GM21528 (cell line): Measurements from ENCODE around the gene FMN2.
"Not testable (repeated sequence)": the region's sequence is repeated elsewhere in the genome, so short reads cannot be mapped to it uniquely, and the experiment has no call there.

Experiments used
- ATAC-seq: cut with Tn5 transposase; IDR thresholded peaks from one replicate; pipeline ENCODE4 v1.9.1; 2021; ENCODE audit warnings: mild to moderate bottlenecking, moderate library complexity; ENCODE audit not compliant: unreplicated experiment, low FRiP score

FMN2 gene

DNA sequence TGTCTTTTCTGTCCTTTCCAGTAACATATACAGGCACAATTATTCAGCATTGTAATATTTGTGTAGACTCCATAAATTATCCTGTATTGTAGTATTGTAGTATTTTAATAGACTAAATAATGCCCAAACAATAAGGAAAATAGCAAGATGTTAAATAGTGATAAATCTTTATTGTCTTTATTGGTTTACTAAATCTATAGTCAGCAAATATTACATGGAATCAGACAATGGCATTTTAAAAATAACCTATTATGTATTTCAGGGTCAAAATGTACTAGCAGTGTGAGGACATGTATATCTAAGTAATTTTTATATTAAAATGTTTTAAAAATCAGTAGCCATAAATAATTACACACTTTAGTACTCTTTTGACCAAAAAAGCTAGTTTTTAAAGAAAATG is 317.9 kb downstream of the FMN2 start:
- ATAC-seq: no peak

DNA sequence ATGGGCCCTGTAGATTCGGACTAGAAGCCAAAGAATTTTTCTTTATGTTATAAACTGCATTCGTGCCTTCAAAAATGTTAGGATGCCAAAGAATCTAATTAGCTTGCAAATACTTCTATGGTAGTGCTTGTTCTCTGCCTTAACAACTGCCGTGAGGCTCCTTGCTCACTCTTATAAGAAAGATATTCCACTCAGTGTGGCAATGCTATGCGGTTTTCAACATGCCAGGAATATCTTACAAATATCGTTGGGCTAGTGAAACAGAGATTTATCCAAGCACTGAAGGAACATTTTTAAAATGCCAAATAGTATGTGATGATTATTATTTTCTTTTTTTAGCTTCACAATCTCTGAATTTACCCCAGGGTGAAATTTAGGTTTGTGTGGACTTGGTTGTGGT is 322.0 kb downstream of the FMN2 start:
- ATAC-seq: no peak

DNA sequence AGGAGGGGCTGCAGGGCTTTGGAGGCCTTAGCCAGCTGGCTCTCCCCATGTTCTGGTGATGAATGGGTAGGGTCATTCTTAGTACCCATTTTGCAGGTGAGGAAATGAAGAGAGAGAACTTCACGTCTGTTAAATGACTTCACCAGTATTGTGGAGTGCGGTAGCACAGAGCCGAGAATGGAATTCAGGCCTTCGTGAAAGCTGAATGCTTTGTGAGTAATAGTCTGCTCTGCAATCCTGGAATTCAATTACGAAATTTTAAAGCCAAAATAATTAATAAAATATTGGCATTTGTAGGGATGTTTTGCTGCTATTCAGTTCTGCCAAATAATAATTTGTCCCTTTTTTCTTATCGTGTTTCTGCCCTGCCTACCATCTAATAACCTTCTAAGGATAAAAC is 322.6 kb downstream of the FMN2 start:
- ATAC-seq: no peak

DNA sequence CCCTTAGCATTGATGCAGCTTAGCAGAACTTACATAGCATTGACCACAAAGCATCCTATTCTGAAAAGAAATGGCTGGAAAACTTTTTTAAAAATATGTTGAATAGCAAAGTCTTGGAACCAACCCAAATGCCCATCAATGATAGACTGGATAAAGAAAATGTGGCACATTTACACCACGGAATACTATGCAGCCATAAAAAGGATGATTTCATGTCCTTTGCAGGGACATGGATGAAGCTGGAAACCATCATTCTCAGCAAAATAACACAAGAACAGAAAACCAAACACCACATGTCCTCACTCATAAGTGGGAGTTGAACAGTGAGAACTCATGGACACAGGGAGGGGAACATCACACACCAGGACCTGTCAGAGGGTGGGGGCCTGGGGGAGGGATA is 323.3 kb downstream of the FMN2 start:
- ATAC-seq: not testable (repeated sequence)

DNA sequence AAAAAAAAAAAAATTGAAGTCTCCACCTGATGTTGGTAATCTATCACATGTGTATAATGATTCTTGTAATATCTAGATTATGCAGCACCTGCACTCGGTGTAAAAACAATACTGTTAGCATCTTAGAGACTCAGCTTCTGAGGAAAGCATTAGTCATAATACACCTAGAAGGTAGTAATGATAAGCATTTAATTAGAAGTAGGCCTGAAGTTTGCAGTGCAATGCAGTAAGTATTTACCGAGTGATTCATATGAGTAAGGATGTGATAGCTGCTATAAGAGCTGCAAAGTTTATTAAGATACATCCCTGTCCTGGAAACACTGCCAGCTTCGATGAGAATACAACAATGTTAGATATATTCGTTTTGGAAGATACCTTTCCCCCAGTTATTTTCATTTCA is 323.8 kb downstream of the FMN2 start:
- no peak for ATAC-seq

DNA sequence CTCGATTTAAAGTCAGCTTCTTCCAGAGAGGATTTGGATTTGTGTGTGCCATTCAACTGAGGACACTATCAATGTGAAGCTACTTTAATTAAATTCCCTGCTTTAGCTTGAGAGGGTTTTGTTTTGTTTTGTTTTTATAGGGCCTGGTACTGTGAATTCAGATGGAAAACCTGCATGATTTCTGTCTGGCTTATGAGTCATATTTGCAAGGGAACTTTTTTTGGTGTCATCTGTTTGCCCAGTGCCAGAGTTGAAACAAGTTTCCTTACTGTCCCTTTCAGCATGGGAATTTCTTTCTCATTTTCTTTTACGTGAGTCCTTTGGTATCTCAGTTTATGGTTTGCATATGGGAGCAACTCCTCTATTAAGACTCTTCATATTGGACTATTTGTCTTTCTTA is 325.6 kb downstream of the FMN2 start:
- no peak for ATAC-seq

DNA sequence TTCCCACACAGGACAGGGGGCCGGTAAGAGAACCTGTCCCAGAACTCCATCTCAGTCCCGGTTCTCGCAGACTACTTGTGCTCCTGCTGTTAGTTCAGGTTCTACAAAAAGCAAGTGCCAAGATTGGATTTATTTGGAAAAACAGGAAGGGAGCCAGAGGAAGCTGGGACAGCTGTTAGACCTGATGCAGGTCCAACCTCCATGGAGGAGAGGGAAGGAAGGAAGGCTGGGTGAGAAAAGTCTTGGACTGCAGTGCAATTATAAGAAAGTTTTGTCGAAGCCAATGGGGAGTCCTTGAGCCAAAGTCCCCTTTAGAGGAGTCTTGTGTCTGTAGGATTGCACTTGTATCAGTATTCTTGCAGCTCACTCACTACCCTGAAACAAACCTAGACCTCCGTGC is 329.1 kb downstream of the FMN2 start:
- no peak for ATAC-seq

DNA sequence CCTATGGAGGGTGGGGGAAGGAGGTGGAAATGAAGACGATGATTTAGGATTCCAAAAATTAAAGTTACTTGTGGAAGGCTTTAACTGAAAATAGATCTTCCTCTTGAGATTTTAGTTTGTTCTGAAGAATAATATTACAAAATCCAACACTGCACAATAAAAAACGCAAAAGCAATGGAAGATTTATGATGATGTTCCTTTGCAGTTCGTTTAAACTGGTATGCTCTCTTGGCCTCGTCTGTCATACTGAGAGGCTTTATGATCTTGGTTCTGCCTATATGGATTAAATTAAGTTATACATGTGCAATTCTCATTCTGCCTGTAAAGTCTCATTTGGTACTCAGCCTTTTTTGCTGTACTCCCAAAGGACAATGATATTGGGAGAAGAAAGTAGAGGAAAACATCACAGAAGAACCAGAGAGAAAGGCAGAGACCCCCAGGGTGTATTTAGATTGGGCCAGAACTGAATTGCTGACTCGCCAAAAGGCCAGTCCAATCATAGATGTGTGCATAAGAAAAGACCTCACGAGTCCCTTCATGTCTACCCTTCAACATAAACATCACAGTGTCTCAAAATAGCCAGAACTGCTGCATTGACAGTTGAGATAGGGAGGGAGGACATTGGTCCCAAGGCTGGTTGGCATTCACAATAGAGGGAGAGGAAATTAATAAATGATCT is 331.7 kb downstream of the FMN2 start:
- no peak for ATAC-seq

DNA sequence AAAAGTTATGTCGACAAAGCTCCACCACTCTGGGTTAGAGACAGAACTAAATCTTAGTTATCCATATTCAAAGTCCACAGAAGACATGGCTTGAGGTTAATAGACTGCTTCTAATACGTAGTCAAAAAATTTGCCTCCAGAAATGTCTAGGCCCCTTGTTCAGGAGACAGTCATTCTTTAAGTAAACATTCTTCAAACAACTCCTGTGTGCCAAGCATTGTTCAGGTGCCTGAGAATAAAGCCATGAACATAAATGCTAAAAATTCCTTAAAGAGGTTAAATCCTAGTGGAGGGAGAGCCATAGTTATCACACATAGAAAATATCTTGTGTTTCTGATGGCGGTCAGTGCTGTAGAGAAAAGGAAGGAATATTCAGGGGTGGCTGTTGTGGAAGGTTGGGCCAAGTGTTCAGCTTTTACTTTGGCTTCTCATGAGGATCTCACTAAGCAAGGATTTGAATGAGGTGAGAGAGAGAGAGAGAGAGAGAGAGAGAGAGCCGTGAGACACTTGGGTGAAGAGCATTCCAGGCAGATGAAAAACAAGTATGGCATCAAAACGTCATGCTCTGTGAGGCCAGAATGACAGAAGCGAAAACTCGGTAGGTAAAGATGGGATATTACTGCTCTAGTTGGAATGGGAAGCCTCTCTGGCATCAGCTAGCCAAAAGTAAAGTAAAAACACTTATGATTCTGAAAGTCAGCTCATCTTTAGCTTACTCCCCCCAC is 333.2 kb downstream of the FMN2 start:
- ATAC-seq: no peak

DNA sequence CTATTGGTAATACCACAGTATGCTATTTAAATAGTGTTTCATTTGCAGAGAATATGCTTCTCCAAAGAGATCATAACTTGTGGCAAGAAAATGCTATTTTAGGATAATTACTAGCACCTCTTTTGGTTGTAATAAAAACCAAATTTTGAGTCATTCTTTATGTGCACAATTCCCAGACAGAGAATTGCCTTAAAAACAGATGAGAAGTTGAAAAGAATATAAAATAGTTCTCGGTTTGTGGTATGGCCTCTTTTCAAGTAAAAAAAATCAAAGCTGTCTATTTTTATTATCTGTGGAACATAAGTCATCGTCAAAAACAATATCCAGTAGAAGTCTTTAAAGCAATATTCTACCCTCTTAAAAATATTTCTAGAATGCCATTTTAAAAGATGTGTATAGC is 334.4 kb downstream of the FMN2 start:
- no peak for ATAC-seq

DNA sequence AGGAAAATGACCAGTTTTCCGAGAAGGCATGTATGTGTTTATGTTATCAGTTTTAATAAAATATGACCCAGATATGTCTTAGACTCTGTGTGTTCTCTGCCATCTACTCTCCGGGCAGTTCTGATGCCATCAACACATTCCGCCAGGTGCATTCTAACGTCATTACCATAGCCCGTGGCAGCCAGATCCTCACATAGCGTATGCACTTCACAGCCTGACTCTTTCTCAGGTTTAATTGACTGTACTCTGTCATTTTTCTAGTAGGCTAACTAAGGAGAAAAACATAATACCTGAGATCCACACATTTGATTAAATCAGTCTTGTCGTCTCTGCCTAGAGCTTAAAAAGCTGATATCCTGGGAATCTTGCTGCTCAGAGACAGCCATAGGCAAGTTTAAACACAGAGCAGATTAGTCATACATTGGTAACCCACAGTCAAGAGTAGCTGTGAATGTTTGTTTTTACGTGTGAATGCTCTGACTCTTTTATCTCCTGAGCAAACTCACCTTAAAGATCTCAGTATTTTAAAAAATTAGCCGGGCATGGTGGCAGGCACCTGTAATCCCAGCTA is 344.4 kb downstream of the FMN2 start:
- ATAC-seq: no peak

DNA sequence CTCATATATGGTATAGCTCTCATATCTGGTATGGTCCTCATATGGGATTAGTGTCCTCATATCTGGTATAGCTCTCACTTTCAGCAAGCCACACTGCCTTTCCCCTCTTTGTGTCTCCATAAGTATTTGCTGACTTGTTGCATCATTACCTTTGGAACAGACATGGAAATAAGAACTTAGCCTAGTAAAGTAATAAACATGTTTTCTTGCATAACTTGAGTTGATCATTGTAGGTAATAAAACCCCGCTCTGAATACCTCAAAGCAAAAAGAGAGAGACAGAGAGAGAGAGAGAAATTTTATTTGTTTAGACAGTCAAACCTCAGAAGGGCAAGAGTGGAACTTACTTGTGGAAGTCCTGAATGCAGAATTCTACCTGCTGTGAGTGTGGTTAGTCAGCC is 350.0 kb downstream of the FMN2 start:
- ATAC-seq: no peak

DNA sequence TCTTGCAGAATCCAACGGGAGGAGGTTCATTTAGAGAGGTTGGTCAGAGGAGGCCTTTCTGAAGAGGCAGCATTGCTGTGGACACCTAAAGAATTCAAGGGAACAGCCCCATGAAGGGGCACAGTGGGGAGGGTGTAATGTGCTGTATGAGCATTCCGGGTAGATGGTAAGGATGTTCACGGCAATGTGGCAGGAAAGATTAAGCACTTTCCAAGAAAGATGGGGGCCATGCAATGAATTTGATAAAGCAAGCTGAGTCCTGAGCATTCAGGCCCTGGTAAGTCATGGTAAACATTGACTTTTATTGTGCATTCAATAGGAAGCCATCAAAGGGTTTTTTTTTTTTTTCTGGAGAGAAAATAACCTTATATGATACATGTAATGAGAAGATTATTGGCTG is 353.7 kb downstream of the FMN2 start:
- ATAC-seq: no peak

DNA sequence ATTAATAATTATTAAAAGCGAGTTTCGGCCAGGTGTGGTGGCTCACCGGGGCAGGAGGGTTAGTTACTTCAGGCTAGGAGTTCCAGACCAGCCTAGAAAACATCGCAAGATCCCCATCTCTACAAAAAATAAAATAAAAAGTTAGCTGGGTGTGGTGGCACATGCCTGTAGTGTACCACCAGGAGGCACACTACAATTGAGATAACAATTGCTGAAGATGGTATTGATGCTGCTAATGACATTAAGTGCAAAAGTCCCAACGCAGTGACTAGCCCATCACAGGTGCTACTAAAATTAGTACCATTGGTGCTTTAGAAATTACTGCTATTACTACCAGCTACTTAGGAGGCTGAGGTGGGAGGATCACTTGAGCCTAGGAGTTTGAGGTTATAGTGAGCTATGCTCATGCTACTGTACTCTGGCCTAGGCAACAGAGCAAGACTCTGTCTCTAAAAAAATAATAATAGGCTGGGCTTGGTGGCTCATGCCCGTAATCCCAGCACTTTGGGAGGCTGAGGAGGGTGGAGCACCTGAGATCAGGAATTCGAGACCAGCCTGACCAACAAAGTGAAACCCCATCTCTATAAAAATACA is 363.6 kb downstream of the FMN2 start:
- ATAC-seq: no peak

DNA sequence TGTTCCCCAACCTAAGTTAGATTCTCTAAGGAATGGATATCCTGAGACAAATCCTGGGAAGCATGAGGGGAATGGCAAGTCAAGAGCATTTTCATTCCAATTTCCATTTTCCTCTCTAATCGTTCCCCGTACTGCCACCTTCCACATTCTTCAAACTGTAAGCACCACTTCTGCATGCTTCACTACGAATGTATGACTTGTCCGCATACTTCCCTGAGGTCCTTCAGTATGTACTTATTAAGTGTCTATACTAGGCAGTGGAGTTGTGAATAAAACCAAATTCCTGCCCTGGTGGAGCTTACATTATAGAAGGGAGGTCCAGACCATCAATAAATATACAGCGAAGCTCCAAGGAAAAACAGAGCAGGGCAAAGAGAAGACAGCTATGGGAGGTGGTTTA is 365.5 kb downstream of the FMN2 start:
- ATAC-seq: no peak

DNA sequence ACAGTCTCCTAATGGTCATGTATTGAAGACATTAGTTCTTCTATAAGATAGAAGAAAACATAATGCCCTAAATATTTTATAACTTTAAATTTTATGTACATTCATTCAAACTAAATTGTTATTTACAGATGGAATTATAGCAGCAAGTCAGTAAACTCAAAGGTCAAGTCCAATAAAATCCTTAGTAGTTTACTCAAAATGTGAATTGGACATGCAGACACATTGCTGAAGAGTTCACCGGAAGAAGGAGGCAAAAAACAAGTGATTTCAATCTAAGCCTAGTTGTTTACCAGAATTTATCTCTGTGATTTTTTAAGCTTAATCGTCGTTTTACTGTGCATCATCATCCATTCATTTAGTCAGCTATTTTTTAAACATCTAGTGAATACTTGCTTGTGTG is 370.6 kb downstream of the FMN2 start:
- no peak for ATAC-seq

DNA sequence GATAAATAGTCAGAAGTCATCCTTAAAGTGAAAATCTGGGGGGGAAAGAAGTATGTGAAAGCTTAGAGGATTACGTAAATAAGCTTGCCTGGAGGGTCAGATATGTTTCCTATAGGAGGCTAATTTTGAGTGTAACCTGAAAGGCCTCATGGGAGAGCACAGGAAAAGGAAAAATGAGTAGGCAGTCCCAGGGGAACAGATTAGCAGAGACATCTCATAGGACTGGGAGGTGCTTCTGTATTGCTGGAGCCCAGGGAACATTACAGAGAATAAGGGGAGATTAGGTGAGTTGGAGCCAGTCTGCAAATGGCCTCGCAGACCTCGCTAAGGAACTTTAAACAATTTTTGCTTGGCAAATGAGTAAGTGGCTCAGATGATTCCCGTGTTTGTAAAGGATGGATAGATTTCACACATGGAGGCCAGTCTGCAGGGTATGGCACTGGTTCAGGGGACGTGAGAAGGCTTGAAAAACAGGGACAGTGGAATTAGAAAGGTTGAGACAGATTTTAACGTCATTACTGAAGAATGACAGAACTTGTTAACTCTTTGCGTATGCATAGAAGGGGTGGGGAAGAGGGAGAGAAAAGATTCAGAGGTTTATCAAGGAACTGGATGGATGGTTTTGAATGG is 371.2 kb downstream of the FMN2 start:
- ATAC-seq: no peak

DNA sequence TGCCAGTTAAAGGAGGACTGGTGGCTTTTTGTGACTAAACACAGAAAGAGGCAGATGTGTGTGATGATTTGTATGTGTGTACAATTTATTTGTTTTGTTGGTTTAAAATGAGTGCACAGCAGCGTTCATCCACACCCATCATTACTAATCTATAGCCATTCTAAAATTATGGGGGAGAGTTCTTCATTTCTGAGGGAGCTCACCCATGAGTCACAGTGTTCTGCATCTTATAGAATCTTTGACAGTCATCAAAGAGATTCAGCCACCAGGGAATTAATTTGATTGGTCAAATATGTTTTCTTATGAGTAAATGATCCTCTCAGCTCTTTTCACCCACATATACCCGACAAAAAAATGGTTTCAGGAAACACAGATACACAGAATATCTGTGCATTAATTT is 372.4 kb downstream of the FMN2 start:
- ATAC-seq: no peak

DNA sequence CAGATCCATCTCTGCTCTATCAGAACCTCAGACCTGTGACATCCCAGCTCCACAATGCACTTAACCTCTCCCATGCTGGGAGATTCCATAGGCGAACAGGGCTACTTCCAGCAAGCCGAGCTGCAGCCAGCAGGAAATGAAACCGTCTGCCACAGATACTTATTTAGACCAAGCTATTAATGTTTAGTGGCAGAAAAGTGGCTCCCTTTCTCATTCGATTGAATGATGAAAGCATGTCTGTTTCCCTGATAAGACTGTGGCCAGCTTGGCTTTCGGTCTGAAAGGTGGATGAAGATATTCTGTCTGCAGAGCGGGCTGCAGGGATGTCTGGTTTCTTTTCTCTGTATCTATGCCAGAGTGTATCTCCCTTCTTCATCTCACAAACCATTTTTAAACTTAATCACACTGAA is 373.9 kb downstream of the FMN2 start:
- ATAC-seq: no peak

DNA sequence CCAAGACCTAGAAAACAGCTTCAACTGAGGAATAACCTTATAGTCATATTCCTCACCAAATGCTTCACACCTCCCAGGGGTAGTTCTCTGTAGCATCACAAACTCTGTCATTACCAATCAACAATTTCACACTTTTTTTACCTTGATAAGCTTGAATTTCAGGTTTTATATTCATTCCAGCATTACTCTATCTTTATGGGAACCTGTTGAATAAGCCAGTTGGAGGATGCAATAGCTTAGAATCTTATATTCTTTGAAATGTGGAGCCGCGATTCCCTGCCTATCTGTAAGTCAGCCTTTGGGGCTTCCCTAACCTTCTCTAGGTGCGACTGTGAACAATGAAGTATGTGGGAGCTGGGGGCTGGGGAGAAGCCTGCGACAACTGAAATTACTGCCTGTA is 374.8 kb downstream of the FMN2 start:
- ATAC-seq: no peak

DNA sequence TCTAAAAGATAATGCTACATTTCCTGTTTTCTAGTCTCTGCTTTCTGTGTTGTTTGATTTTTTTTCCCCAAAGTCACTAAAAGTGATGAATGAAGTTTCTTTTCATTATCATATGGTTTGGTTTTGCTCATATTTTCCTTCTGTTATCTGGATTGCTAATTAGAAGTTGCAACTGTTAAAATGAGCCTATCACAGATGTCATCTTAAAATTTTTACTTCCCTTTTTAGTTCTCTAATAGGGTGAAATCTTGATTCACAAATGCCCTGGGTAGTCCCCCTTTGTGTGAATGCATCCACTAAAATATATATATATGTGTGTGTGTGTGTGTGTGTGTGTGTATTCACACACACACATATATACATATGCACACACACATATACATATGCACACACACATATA is 376.2 kb downstream of the FMN2 start:
- no peak for ATAC-seq
